Vein endothelial cell (primary cell): ENCODE data around the gene TMEM63A. TPM values are rescaled to one million over a fixed set of nuclear protein-coding genes. Genes with fewer than 3 reads are reported as not detected.

ENCODE experiments used
- total RNA-seq: library from RNA; depleted of rRNA; stranded (reverse); fragments of >200 nt; gene quantifications from 2 replicates; pipeline ENCODE4 v1.2.3, GENCODE V29; 2012

The TMEM63A gene
- 16.3 and 22.6 TPM in 2 replicates for total RNA-seq

GRCh38 chr1:225881959-225882693 lies at the start of gene TMEM63A:
TMEM63A (minus strand) TSS chr1:225882380; CDS start chr1:225877580, 4,800 bp downstream.

GRCh38 chr1:225923692-225924555 lies 41.7 kb upstream of the TMEM63A start, which contains the start of gene PYCR2:
PYCR2 (minus strand) TSS chr1:225924250; CDS start chr1:225924110, 140 bp downstream.

GRCh38 chr1:225888898-225889601 lies 6.9 kb upstream of the TMEM63A start, which contains the start of gene LEFTY1:
LEFTY1 (minus strand) TSS chr1:225889146; CDS start chr1:225889066, 80 bp downstream.

GRCh38 chr1:225809842-225810578 lies 72.2 kb downstream of the TMEM63A start, which contains the start of gene EPHX1:
EPHX1 (plus strand) TSS chr1:225810124; CDS start chr1:225828730, 18,606 bp downstream.

Other genes with a start within 250 kb of the TMEM63A start
- 60.8 and 77.9 TPM in 2 replicates for gene ENAH, start 229.3 kb downstream of the TMEM63A start, total RNA-seq
- 200 and 281 TPM in 2 replicates for gene SRP9, start 104.6 kb downstream of the TMEM63A start, total RNA-seq
- gene EPHX1, start 72.3 kb downstream of the TMEM63A start, total RNA-seq, result 22.7 and 34.6 TPM in 2 replicates
- not detected in 2 replicates for gene LEFTY1, start 6.8 kb upstream of the TMEM63A start, total RNA-seq
- gene PYCR2, start 41.9 kb upstream of the TMEM63A start, total RNA-seq, result 42.1 and 43.4 TPM in 2 replicates
- under 0.01 and 0.10 TPM in 2 replicates for gene LEFTY2, start 58.8 kb upstream of the TMEM63A start, total RNA-seq
- gene SDE2, start 117.0 kb upstream of the TMEM63A start, total RNA-seq, result 21.2 and 24.1 TPM in 2 replicates
- gene H3-3A, start 180.3 kb upstream of the TMEM63A start, total RNA-seq, result 233 and 273 TPM in 2 replicates